NT2/D1 (cell line): ENCODE data around the gene CHRM1.

Experiments
- DNase-seq: peaks from one replicate; pipeline ENCODE4 v3.0.0-alpha.2; 2011; ENCODE audit warnings: low read depth, low spot score
- H3K27me3 ChIP-seq: 2 replicates; pipeline ENCODE4 v1.6.0; 2011; ENCODE audit warnings: mild to moderate bottlenecking; ENCODE audit not compliant: insufficient read length, insufficient read depth
- H3K36me3 ChIP-seq: 2 replicates; pipeline ENCODE4 v1.6.1; 2011; ENCODE audit warnings: mild to moderate bottlenecking, low read length, mixed read lengths; ENCODE audit not compliant: insufficient read depth, insufficient read length
- H3K4me1 ChIP-seq: 2 replicates; pipeline ENCODE4 v1.5.1; 2011; ENCODE audit not compliant: insufficient read depth, insufficient read length
- H3K4me3 ChIP-seq: 2 replicates; pipeline ENCODE4 v1.5.1; 2011; ENCODE audit warnings: low read depth; ENCODE audit not compliant: insufficient read length
- H3K9ac ChIP-seq: 2 replicates; pipeline ENCODE4 v1.6.0; 2011; ENCODE audit warnings: low read depth; ENCODE audit not compliant: insufficient read length
- H3K9me3 ChIP-seq: 2 replicates; pipeline ENCODE4 v1.5.1; 2011; ENCODE audit warnings: mild to moderate bottlenecking, low read length; ENCODE audit not compliant: insufficient read depth
- SUZ12 ChIP-seq: IDR thresholded peaks from 2 replicates; pipeline ENCODE4 v1.6.1; 2011; ENCODE audit not compliant: insufficient read length, insufficient read depth; ENCODE audit errors: extremely low read depth
- YY1 ChIP-seq: IDR thresholded peaks from 2 replicates; pipeline ENCODE4 v1.6.1; 2011; ENCODE audit not compliant: insufficient read length, insufficient read depth
- ZNF274 ChIP-seq: IDR thresholded peaks from 2 replicates; pipeline ENCODE4 v1.6.1; 2011; ENCODE audit warnings: mild to moderate bottlenecking, low read depth, low read length

The CHRM1 gene

GRCh38 chr11:62895501-62895900 is 25.7 kb downstream of the CHRM1 start:
- Histone ChIP-seq H3K4me3 (no peak overlapping the region), H3K9ac (no peak overlapping the region), H3K9me3 (no peaks in the 10 kb centered on the region), H3K36me3 (peaks cover 2% of the 10 kb centered on the region), H3K4me1 (peaks cover 5% of the 10 kb centered on the region), H3K27me3 (no peaks in the 10 kb centered on the region)
- no peak for TF ChIP-seq ZNF274
- no peak for TF ChIP-seq SUZ12
- no peak for TF ChIP-seq YY1
- DNase-seq: no peak

DNA sequence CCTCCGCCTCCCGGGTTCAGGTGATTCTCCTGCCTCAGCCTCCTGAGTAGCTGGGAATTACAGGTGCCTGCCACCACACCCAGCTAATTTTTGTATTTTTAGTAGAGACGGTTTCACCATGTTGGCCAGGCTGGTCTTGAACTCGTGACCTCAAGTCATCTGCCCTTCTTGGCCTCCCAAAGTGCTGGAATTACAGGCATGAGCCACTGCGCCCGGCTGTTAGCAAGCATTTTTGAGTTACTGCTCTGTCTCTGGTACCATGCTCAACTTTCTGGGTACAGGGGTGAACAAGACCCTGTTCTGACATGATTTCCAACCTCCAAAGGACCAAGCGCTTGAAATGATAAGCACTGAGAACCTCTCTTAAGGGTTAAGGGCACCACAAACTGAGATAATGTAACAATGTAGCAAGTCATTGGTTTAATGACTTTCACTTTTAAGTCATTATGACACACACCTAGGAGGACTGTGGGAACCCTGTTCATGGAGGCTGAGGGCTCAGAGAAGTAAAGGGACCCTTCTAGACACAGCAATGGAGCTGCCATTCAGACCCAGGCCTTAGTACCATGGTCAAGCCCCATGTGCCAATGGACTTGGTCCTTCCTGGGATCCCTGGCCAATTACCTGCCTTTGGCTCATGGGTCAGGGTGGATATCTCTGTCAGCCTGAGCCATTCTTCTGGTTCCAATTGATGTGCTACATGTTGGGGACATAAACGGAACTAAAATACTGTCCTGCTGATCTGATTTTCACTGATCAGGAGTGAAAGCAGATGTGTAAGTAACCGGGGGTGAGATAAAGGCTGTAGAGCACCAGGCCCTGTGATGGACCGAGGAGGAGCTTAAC is 28.9 kb downstream of the CHRM1 start:
- H3K27me3 ChIP-seq: no peaks in the 10 kb centered on the region
- no peak for DNase-seq
- H3K9ac ChIP-seq: no peak overlapping the region
- no peak overlapping the region for H3K4me3 ChIP-seq
- H3K9me3 ChIP-seq: no peaks in the 10 kb centered on the region
- H3K36me3 ChIP-seq: peaks cover 30% of the 10 kb centered on the region
- H3K4me1 ChIP-seq: peaks cover 6% of the 10 kb centered on the region
- no peak for TF ChIP-seq YY1
- TF ChIP-seq SUZ12: no peak
- TF ChIP-seq ZNF274: no peak

- Histone ChIP-seq H3K9me3 (no peaks in the 10 kb centered on the region), H3K36me3 (peaks cover 56% of the 10 kb centered on the region), H3K4me3 (no peak overlapping the region), H3K9ac (peak overlapping the region; percentile 26), H3K27me3 (no peaks in the 10 kb centered on the region), H3K4me1 (peaks cover 14% of the 10 kb centered on the region)
- TF ChIP-seq ZNF274 (no peak), SUZ12 (no peak), YY1 (no peak)
- DNase-seq: no peak
Observed at GRCh38 chr11:62889484-62890437, 31.4 kb downstream of the CHRM1 start.

- Histone ChIP-seq H3K36me3 (peaks cover 62% of the 10 kb centered on the region), H3K9ac (no peak overlapping the region), H3K4me1 (peaks cover 16% of the 10 kb centered on the region), H3K27me3 (no peaks in the 10 kb centered on the region), H3K4me3 (no peak overlapping the region), H3K9me3 (no peaks in the 10 kb centered on the region)
- no peak for TF ChIP-seq SUZ12
- no peak for TF ChIP-seq ZNF274
- no peak for TF ChIP-seq YY1
- no peak for DNase-seq
Observed at GRCh38 chr11:62889126-62889483, 32.1 kb downstream of the CHRM1 start.

- Histone ChIP-seq H3K9ac (peak overlapping the region; percentile 26), H3K36me3 (peaks cover 69% of the 10 kb centered on the region), H3K9me3 (no peaks in the 10 kb centered on the region), H3K27me3 (no peaks in the 10 kb centered on the region), H3K4me3 (no peak overlapping the region), H3K4me1 (peaks cover 16% of the 10 kb centered on the region)
- no peak for TF ChIP-seq YY1
- TF ChIP-seq ZNF274: no peak
- no peak for TF ChIP-seq SUZ12
- no peak for DNase-seq
Observed at GRCh38 chr11:62888406-62888805, 32.8 kb downstream of the CHRM1 start.

DNA sequence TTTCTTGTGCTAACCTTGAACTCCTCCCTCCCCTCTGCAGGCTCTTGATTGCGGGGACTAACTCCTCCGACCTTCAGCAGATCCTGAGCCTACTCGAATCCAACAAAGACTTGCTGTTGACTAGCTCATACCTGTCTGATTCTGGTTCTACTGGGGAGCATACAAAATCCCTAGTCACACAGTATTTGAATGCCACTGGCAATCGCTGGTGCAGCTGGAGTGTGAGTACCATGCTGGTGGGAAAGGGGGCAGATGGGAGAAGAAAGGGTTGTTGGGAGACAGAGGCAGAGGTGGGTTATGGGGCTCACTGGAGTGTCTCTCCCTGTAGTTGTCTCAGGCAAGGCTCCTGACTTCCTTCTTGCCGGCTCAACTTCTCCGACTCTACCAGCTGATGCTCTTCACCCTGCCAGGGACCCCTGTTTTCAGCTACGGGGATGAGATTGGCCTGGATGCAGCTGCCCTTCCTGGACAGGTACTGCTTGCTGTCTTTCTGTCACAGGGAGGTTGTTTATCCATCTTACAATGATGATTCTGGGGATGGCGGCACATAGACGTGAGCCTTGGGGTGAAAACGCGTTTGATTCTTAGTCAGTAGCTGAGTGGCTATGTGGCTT is 35.9 kb downstream of the CHRM1 start:
- H3K36me3 ChIP-seq: peaks cover 91% of the 10 kb centered on the region
- peak overlapping the region; percentile 23 for H3K9ac ChIP-seq
- TF ChIP-seq ZNF274 (no peak), YY1 (no peak), SUZ12 (no peak)
- peak overlapping the region; percentile 5 for H3K4me3 ChIP-seq
- H3K27me3 ChIP-seq: no peaks in the 10 kb centered on the region
- no peaks in the 10 kb centered on the region for H3K9me3 ChIP-seq
- peaks cover 17% of the 10 kb centered on the region for H3K4me1 ChIP-seq
- DNase-seq: no peak

GRCh38 chr11:62883673-62884072 is 37.5 kb downstream of the CHRM1 start:
- no peaks in the 10 kb centered on the region for H3K27me3 ChIP-seq
- no peaks in the 10 kb centered on the region for H3K9me3 ChIP-seq
- peaks cover 17% of the 10 kb centered on the region for H3K4me1 ChIP-seq
- peak overlapping the region; percentile 99 for H3K4me3 ChIP-seq
- no peak for DNase-seq
- TF ChIP-seq ZNF274 (no peak), SUZ12 (no peak), YY1 (no peak)
- H3K36me3 ChIP-seq: peaks cover 90% of the 10 kb centered on the region
- H3K9ac ChIP-seq: peak overlapping the region; percentile 95
